Psoas muscle (tissue), 8 donors: ENCODE data around the gene SDCCAG8. TPM values are rescaled to one million over a fixed set of nuclear protein-coding genes. Genes with fewer than 3 reads are reported as not detected.

Experiments used
- ATAC-seq, 4 donors: fragments of 200-7000 bp; cut with Tn5 transposase; one replicate each; pipeline ENCODE4 v1.9.1; 2020; ENCODE audit warnings: moderate library complexity in 3 of 4, mild to moderate bottlenecking in 2 of 4
- DNase-seq, 2 donors: peaks; one replicate each; pipeline ENCODE4 v3.0.0-alpha.2; 2020
- H3K27ac ChIP-seq: fragments of 200-600 bp; one replicate; pipeline ENCODE4 v1.8.0; 2022
- H3K27me3 ChIP-seq, 3 donors: fragments of 200-600 bp in 1 of 3; one replicate each; pipeline versions ENCODE4 v1.6.1 to v1.8.0; 2013 to 2022; ENCODE audit warnings: low read length in 2 of 3, mild to moderate bottlenecking in 2 of 3, moderate library complexity in 1 of 3; ENCODE audit not compliant: insufficient read depth in 3 of 3
- H3K36me3 ChIP-seq, 2 donors: fragments of 200-600 bp in 1 of 2; one replicate each; pipeline versions ENCODE4 v1.6.1 to v1.8.0; 2013 to 2022; ENCODE audit warnings: low read depth in 1 of 2, mild to moderate bottlenecking in 1 of 2, moderate library complexity in 1 of 2; ENCODE audit not compliant: insufficient read depth in 1 of 2
- H3K4me1 ChIP-seq: fragments of 200-600 bp; one replicate; pipeline ENCODE4 v1.8.0; 2022
- H3K4me3 ChIP-seq: fragments of 200-600 bp; one replicate; pipeline ENCODE4 v1.8.0; 2022; ENCODE audit warnings: mild to moderate bottlenecking
- H3K9me3 ChIP-seq: fragments of 200-600 bp; one replicate; pipeline ENCODE4 v1.8.0; 2022
- CTCF ChIP-seq: fragments of 200-600 bp; IDR thresholded peaks from one replicate; pipeline ENCODE4 v1.8.0; 2022; ENCODE audit warnings: antibody characterized with exemption
- WGBS, 3 donors: extraction: QIAGEN DNeasy Blood & Tissue Kit; methylation state at CpG; one replicate each; pipeline versions ENCODE4 v1.1.6 to v1.1.7; 2013; 5-methylcytosine and 5-hydroxymethylcytosine counted together
- intact Hi-C, 2 donors: fragments of 100-400 bp; cut with DNase I; formaldehyde crosslinking; loops; one replicate each; pipeline versions ENCODE4 v1.11.0 to v1.14.2; 2022
- polyA plus RNA-seq, 3 donors: library from polyadenylated mRNA; stranded (reverse); fragments of 200-250 nt; gene quantifications; one replicate each; pipeline ENCODE4 v1.2.3, GENCODE V29; 2013
- total RNA-seq, 4 donors: library from RNA; stranded (reverse); fragmentation: NEBNext Ultra II Directional in 2 of 4; extraction: Animal tissue kit (Norgen Biotek cat#: 25700) in 2 of 4; gene quantifications; one replicate each; pipeline versions ENCODE4 v1.2.1 to v1.2.4, GENCODE V29; 2021 to 2023
- donor health status: healthy with polysubstance abuse.
- donor health status: DM: no; HTN: no; CAD: no; lungs with moderate emphysema.
- donor health status: Bipolar disorder and iron deficiency.
- donor health status: healthy.
- donor health status: DM: yes; HTN: yes; CAD: no.
- donor health status: DM: no; HTN: no; CAD: no.
- donor health status: DM: no; HTN: no; CAD: no.
- donor health status: DM: yes; HTN: yes; CAD: no.

The SDCCAG8 gene
- total and polyA plus RNA-seq, 7 donors = 6.4 to 27.6 (median 20.9) TPM

- Histone ChIP-seq H3K9me3 (no peaks in the 10 kb centered on the region), H3K27me3 (no peaks in the 10 kb centered on the region), H3K27ac (no peak overlapping the region), H3K4me1 (no peaks in the 10 kb centered on the region), H3K36me3 (peaks cover 0 to 11% of the 10 kb centered on the region in 2 donors), H3K4me3 (no peak overlapping the region)
- ATAC-seq (no peak), DNase-seq (no peak)
- 98 to 100% (median 100%) methylated on average over 1 of the region's 1 CpG for WGBS, 3 donors
- TF ChIP-seq CTCF = no peak
- intact Hi-C loops = loop anchor here in 1 of 2 donors (2.0 kb wide), 1 partner anchor 18 kb away; no protein-coding TSS in a partner anchor
Observed at GRCh38 chr1:243299069-243299468, 43.2 kb downstream of the SDCCAG8 start.

GRCh38 chr1:243301059-243301458 is 45.2 kb downstream of the SDCCAG8 start:
- Histone ChIP-seq H3K9me3 (no peaks in the 10 kb centered on the region), H3K36me3 (peaks cover 0 to 11% of the 10 kb centered on the region in 2 donors), H3K4me3 (no peak overlapping the region), H3K27ac (no peak overlapping the region), H3K27me3 (no peaks in the 10 kb centered on the region), H3K4me1 (no peaks in the 10 kb centered on the region)
- intact Hi-C loops = no loop called here
- 97 to 98% (median 97%) methylated on average over 2 of the region's 2 CpGs for WGBS, 3 donors
- no peak for DNase-seq
- no peak for ATAC-seq
- no peak for TF ChIP-seq CTCF

DNA sequence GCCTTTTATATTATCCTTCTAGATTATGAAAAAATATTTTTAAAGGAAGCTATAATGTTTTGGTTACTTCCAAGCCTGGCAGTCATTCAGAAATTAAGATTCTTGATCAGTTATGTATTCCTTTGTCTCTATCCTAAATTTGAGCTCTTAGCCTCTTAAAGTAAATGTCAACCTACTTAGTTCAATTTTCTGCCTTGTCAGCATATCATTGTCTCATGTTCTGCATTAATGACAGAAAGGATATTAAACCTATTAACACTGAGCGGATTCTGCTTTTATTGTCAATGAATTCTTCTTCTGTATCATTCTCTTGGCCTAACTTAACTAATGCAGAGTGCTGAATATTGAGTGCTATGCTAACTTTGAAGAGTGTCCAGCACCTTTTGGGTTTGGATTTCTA is 56.0 kb downstream of the SDCCAG8 start:
- H3K4me3 ChIP-seq = no peak overlapping the region
- no peaks in the 10 kb centered on the region for H3K27me3 ChIP-seq
- TF ChIP-seq CTCF = no peak
- intact Hi-C loops = no loop called here
- H3K36me3 ChIP-seq = peaks cover 8 to 34% of the 10 kb centered on the region in 2 donors
- ATAC-seq = no peak
- DNase-seq = no peak
- 96 to 99% (median 98%) methylated on average over 1 of the region's 1 CpG for WGBS, 3 donors
- H3K27ac ChIP-seq = no peak overlapping the region
- no peaks in the 10 kb centered on the region for H3K4me1 ChIP-seq
- no peaks in the 10 kb centered on the region for H3K9me3 ChIP-seq

- H3K36me3 ChIP-seq = peaks cover 6 to 41% of the 10 kb centered on the region in 2 donors
- no peaks in the 10 kb centered on the region for H3K4me1 ChIP-seq
- ATAC-seq = no peak
- H3K27me3 ChIP-seq = no peaks in the 10 kb centered on the region
- TF ChIP-seq CTCF = no peak
- H3K4me3 ChIP-seq = no peak overlapping the region
- WGBS, 3 donors = 53 to 70% (median 59%) methylated on average over 5 of the region's 5 CpGs
- intact Hi-C loops = no loop called here
- no peaks in the 10 kb centered on the region for H3K9me3 ChIP-seq
- H3K27ac ChIP-seq = no peak overlapping the region
- no peak for DNase-seq
Observed at GRCh38 chr1:243312952-243313634, 57.3 kb downstream of the SDCCAG8 start.
